Astrocyte (in vitro differentiated cells and primary cell): ENCODE data around the gene TSPAN2. TPM values are rescaled to one million over a fixed set of nuclear protein-coding genes. Genes with fewer than 3 reads are reported as not detected.

Experiments used
- DNase-seq: peaks from one replicate; pipeline ENCODE4 v3.0.0-alpha.2; 2010; ENCODE audit warnings: low read depth
- FAIRE-seq: peaks from 2 replicates; lab custom pipeline; 2011; peaks lifted over from hg19 to GRCh38; lab: Jason Lieb, UNC
- H2AFZ ChIP-seq: 2 replicates; pipeline ENCODE4 v1.6.0; 2012; ENCODE audit warnings: low read depth, low read length, inconsistent platforms
- H3K27ac ChIP-seq: 2 replicates; pipeline ENCODE4 v1.5.1; 2011; ENCODE audit warnings: low read depth, low read length, inconsistent platforms
- H3K27me3 ChIP-seq: 2 replicates; pipeline ENCODE4 v1.6.0; 2011; ENCODE audit warnings: low read length, inconsistent platforms; ENCODE audit not compliant: insufficient read depth
- H3K36me3 ChIP-seq: 2 replicates; pipeline ENCODE4 v1.5.1; 2011; ENCODE audit warnings: low read length, inconsistent platforms; ENCODE audit not compliant: insufficient read depth
- H3K4me1 ChIP-seq: 2 replicates; pipeline ENCODE4 v1.5.1; 2011; ENCODE audit warnings: low read length, inconsistent platforms; ENCODE audit not compliant: insufficient read depth
- H3K4me2 ChIP-seq: 2 replicates; pipeline ENCODE4 v1.6.0; 2012; ENCODE audit warnings: low read length, inconsistent platforms
- H3K4me3 ChIP-seq: 2 replicates; pipeline ENCODE4 v1.5.1; 2011; ENCODE audit warnings: low read depth, mild to moderate bottlenecking, low read length, inconsistent platforms; ENCODE audit not compliant: insufficient read depth
- H3K79me2 ChIP-seq: 2 replicates; pipeline ENCODE4 v1.6.0; 2012; ENCODE audit warnings: mild to moderate bottlenecking, low read length, inconsistent platforms; ENCODE audit not compliant: insufficient read depth
- H3K9ac ChIP-seq: 2 replicates; pipeline ENCODE4 v1.6.0; 2012; ENCODE audit warnings: mild to moderate bottlenecking, low read length, inconsistent platforms
- H3K9me3 ChIP-seq: 2 replicates; pipeline ENCODE4 v1.5.1; 2012; ENCODE audit warnings: low read depth, mild to moderate bottlenecking, low read length, inconsistent platforms; ENCODE audit not compliant: insufficient read depth
- H4K20me1 ChIP-seq: 2 replicates; pipeline ENCODE4 v1.6.0; 2012; ENCODE audit warnings: low read length, inconsistent platforms; ENCODE audit not compliant: insufficient read depth
- H3K27ac Mint-ChIP-seq: one replicate; pipeline ENCODE4 v1.8.0; 2021; ENCODE audit warnings: mild to moderate bottlenecking, mixed read lengths; ENCODE audit not compliant: unreplicated experiment
- H3K27me3 Mint-ChIP-seq: one replicate; pipeline ENCODE4 v1.8.0; 2021; ENCODE audit warnings: low read depth, mixed read lengths; ENCODE audit not compliant: unreplicated experiment
- H3K36me3 Mint-ChIP-seq: one replicate; pipeline ENCODE4 v1.8.0; 2021; ENCODE audit warnings: low read depth, mixed read lengths; ENCODE audit not compliant: unreplicated experiment
- H3K4me1 Mint-ChIP-seq: one replicate; pipeline ENCODE4 v1.8.0; 2021; ENCODE audit warnings: low read depth, mixed read lengths; ENCODE audit not compliant: unreplicated experiment
- H3K4me3 Mint-ChIP-seq: one replicate; pipeline ENCODE4 v1.8.0; 2021; ENCODE audit warnings: mild to moderate bottlenecking, moderate library complexity, mixed read lengths; ENCODE audit not compliant: unreplicated experiment
- H3K9me3 Mint-ChIP-seq: one replicate; pipeline ENCODE4 v1.8.0; 2021; ENCODE audit warnings: mild to moderate bottlenecking, mixed read lengths; ENCODE audit not compliant: unreplicated experiment
- CTCF ChIP-seq: IDR thresholded peaks from 2 replicates; pipeline ENCODE4 v1.5.1; 2011; ENCODE audit warnings: low read depth, mild to moderate bottlenecking, inconsistent platforms, low read length, moderate library complexity; ENCODE audit not compliant: insufficient read depth
- EZH2 ChIP-seq: IDR thresholded peaks from 2 replicates; pipeline ENCODE4 v1.6.1; 2012; ENCODE audit warnings: mild to moderate bottlenecking, low read length, inconsistent platforms; ENCODE audit not compliant: insufficient read depth
- total RNA-seq: library from RNA; stranded (reverse); gene quantifications from 2 replicates; pipeline ENCODE4 v1.2.1, GENCODE V29; 2021

TSPAN2 gene
- total RNA-seq, 1 donor from 2014 or later, result 23.7 TPM

GRCh38 chr1:115060501-115060900 lies 28.8 kb downstream of the TSPAN2 start:
- no peak overlapping the region for H3K4me3 ChIP-seq
- no peak for TF ChIP-seq EZH2
- TF ChIP-seq CTCF, result no peak
- no peak overlapping the region for H3K4me3 Mint-ChIP-seq
- H3K79me2 ChIP-seq, result no peaks in the 10 kb centered on the region
- H3K27me3 Mint-ChIP-seq, result no peaks in the 10 kb centered on the region
- peaks cover 7% of the 10 kb centered on the region for H3K36me3 Mint-ChIP-seq
- H4K20me1 ChIP-seq, result no peaks in the 10 kb centered on the region
- H3K9me3 ChIP-seq, result no peaks in the 10 kb centered on the region
- peaks cover 27% of the 10 kb centered on the region for H3K4me1 ChIP-seq
- no peaks in the 10 kb centered on the region for H3K36me3 ChIP-seq
- H3K27ac Mint-ChIP-seq, result no peak overlapping the region
- H2AFZ ChIP-seq, result no peak overlapping the region
- H3K9ac ChIP-seq, result no peak overlapping the region
- no peaks in the 10 kb centered on the region for H3K9me3 Mint-ChIP-seq
- DNase-seq (no peak), FAIRE-seq (no peak)
- H3K4me2 ChIP-seq, result no peak overlapping the region
- H3K27me3 ChIP-seq, result no peaks in the 10 kb centered on the region
- no peak overlapping the region for H3K27ac ChIP-seq
- H3K4me1 Mint-ChIP-seq, result peaks cover 28% of the 10 kb centered on the region

GRCh38 chr1:115059316-115059715 lies 30.0 kb downstream of the TSPAN2 start:
- Mint-ChIP-seq H3K27me3 (no peaks in the 10 kb centered on the region), H3K9me3 (no peaks in the 10 kb centered on the region), H3K36me3 (peaks cover 6% of the 10 kb centered on the region), H3K4me1 (peaks cover 19% of the 10 kb centered on the region), H3K4me3 (no peak overlapping the region), H3K27ac (no peak overlapping the region)
- Histone ChIP-seq H3K4me3 (no peak overlapping the region), H3K4me2 (no peak overlapping the region), H3K9me3 (no peaks in the 10 kb centered on the region), H3K4me1 (peaks cover 17% of the 10 kb centered on the region), H3K27ac (no peak overlapping the region), H3K27me3 (no peaks in the 10 kb centered on the region), H3K9ac (no peak overlapping the region), H4K20me1 (no peaks in the 10 kb centered on the region), H3K79me2 (no peaks in the 10 kb centered on the region), H3K36me3 (no peaks in the 10 kb centered on the region), H2AFZ (no peak overlapping the region)
- FAIRE-seq, result no peak
- DNase-seq, result no peak
- TF ChIP-seq CTCF (no peak), EZH2 (no peak)

DNA sequence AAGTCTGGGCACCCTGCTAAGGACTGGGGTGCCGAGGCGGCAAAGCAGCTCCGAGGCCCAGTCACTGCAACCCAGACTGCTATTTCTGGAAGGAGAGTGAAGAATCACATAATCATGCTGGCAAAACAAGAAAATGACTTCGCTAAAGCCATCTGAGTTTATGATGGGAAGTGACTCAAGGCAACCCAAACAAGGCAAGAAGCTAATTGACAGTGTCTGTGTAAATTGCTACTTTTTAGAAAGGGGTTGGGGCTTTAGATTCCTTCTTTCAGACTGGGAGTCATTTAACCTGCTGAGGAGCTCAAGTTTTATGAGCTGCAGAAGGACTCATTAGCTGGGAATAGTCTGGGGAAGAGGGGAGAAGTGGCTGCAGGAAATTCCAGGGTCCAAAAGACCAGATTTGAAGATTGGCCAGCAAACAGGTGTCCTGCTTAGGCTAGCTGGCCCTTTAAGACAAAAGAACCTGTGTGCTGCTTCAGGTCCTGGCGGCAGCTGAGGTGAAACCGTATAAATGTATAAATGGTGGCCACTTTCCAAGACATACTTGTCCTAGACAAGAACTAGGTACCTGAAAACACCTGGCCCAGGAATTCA lies 31.5 kb downstream of the TSPAN2 start:
- no peaks in the 10 kb centered on the region for H3K36me3 ChIP-seq
- FAIRE-seq (no peak), DNase-seq (no peak)
- H4K20me1 ChIP-seq, result no peaks in the 10 kb centered on the region
- Mint-ChIP-seq H3K36me3 (peaks cover 5% of the 10 kb centered on the region), H3K27ac (no peak overlapping the region), H3K4me3 (no peak overlapping the region), H3K4me1 (peaks cover 18% of the 10 kb centered on the region), H3K27me3 (no peaks in the 10 kb centered on the region), H3K9me3 (no peaks in the 10 kb centered on the region)
- H3K9me3 ChIP-seq, result no peaks in the 10 kb centered on the region
- H2AFZ ChIP-seq, result no peak overlapping the region
- no peaks in the 10 kb centered on the region for H3K79me2 ChIP-seq
- no peak overlapping the region for H3K9ac ChIP-seq
- H3K27me3 ChIP-seq, result no peaks in the 10 kb centered on the region
- H3K4me3 ChIP-seq, result no peak overlapping the region
- TF ChIP-seq EZH2 (no peak), CTCF (no peak)
- H3K4me1 ChIP-seq, result peaks cover 12% of the 10 kb centered on the region
- no peak overlapping the region for H3K4me2 ChIP-seq
- H3K27ac ChIP-seq, result no peak overlapping the region
